GM23338 (cell line): Measurements from ENCODE around the gene LARGE1.

Experiments used
- CREB1 ChIP-seq: fragments of 250-450 bp; sonication (Bioruptor Pico); IDR thresholded peaks from 2 replicates; pipeline ENCODE4 v1.5.0; 2020; ENCODE audit warnings: low read depth, mild to moderate bottlenecking, moderate library complexity
- CTCF ChIP-seq, 2 experiments: fragments of 200-600 bp in 1 of 2; sonication (generic) in 1 of 2; conservative IDR thresholded peaks; 2 replicates each; pipeline versions ENCODE4 v1.5.1 to v1.6.1; 2016 to 2017; ENCODE audit warnings: antibody characterized with exemption in 2 of 2, low read depth in 2 of 2, mild to moderate bottlenecking in 2 of 2, moderate library complexity in 1 of 2
- ETS1 ChIP-seq: IDR thresholded peaks from 2 replicates; pipeline ENCODE4 v1.6.1; 2016; ENCODE audit warnings: antibody characterized with exemption
- EZH2 ChIP-seq: fragments of 200-600 bp; sonication (generic); IDR thresholded peaks from one replicate; pipeline ENCODE4 v1.8.0; 2017; ENCODE audit warnings: antibody characterized with exemption, mild to moderate bottlenecking, low read depth; ENCODE audit not compliant: unreplicated experiment
- EZH2phosphoT487 ChIP-seq: fragments of 200-600 bp; sonication (generic); IDR thresholded peaks from one replicate; pipeline ENCODE4 v1.8.1; 2018; ENCODE audit warnings: antibody characterized with exemption; ENCODE audit not compliant: unreplicated experiment
- JUNB ChIP-seq: IDR thresholded peaks from one replicate; pipeline ENCODE4 v1.6.1; 2016; ENCODE audit warnings: antibody characterized with exemption; ENCODE audit not compliant: unreplicated experiment
- NANOG ChIP-seq: IDR thresholded peaks from 2 replicates; pipeline ENCODE4 v1.6.1; 2016; ENCODE audit warnings: antibody characterized with exemption, borderline replicate concordance
- POLR2AphosphoS5 ChIP-seq: IDR thresholded peaks from 2 replicates; pipeline ENCODE4 v1.6.1; 2016; ENCODE audit warnings: antibody characterized with exemption, low read depth
- REST ChIP-seq: IDR thresholded peaks from one replicate; pipeline ENCODE4 v1.6.1; 2018; ENCODE audit warnings: antibody characterized with exemption; ENCODE audit not compliant: unreplicated experiment
- STAT1 ChIP-seq: IDR thresholded peaks from one replicate; pipeline ENCODE4 v1.6.1; 2016; ENCODE audit warnings: antibody characterized with exemption; ENCODE audit not compliant: unreplicated experiment
- ZNF114 ChIP-seq: fragments of 250-450 bp; sonication (Bioruptor Pico); IDR thresholded peaks from 2 replicates; pipeline ENCODE4 v1.5.0; 2020; ENCODE audit warnings: mild to moderate bottlenecking, moderate library complexity
- ZNF331 ChIP-seq: fragments of 250-450 bp; sonication (Bioruptor Pico); IDR thresholded peaks from 2 replicates; pipeline ENCODE4 v1.5.0; 2020; ENCODE audit warnings: low read depth, mild to moderate bottlenecking, moderate library complexity
- ZNF462 ChIP-seq: fragments of 250-450 bp; sonication (Bioruptor Pico); IDR thresholded peaks from 2 replicates; pipeline ENCODE4 v1.5.0; 2020; ENCODE audit warnings: mild to moderate bottlenecking, moderate library complexity

- TF ChIP-seq CTCF (conservative IDR thresholded peaks at IDR 0.05; ENCODE audit: low read depth in 2 of 2) (no peak), EZH2 (no peak), POLR2AphosphoS5 (no peak), REST (no peak), JUNB (no peak), EZH2phosphoT487 (no peak), CREB1 (CRISPR knock-in tag) (no peak), NANOG (no peak), ZNF331 (CRISPR knock-in tag) (no peak), ETS1 (no peak), ZNF114 (CRISPR knock-in tag) (no peak), ZNF462 (CRISPR knock-in tag) (no peak), STAT1 (no peak)
Measured at GRCh38 chr22:33575771-33576170, 344.5 kb downstream of the LARGE1 start.
